CD4-positive, alpha-beta T cell (primary cell): Measurements from ENCODE around the gene CCDC74B. TPM values are rescaled to one million over a fixed set of nuclear protein-coding genes. Genes with fewer than 3 reads are reported as not detected.
A peak's percentile ranks its signal among the peaks of the same experiment; 100 is the strongest.
"Not testable (repeated sequence)": the region's sequence is repeated elsewhere in the genome, so short reads cannot be mapped to it uniquely, and the experiment has no call there.

Source experiments
- ATAC-seq: fragments of 200-7000 bp; cut with Tn5 transposase; one replicate; pipeline ENCODE4 v1.10.0; 2022; ENCODE audit warnings: mild to moderate bottlenecking; ENCODE audit not compliant: poor library complexity
- CTCF ChIA-PET: fragments of 350-600 bp; sonication (Branson Sonifier 250); formaldehyde crosslinking; loops from one replicate; lab custom pipeline; 2021; ENCODE audit warnings: antibody characterized with exemption, inconsistent platforms; lab: Charles Lee
- POLR2A ChIA-PET: fragments of 350-600 bp; sonication (Branson Sonifier 250); formaldehyde crosslinking; loops from one replicate; lab custom pipeline; 2021; ENCODE audit warnings: antibody characterized with exemption, inconsistent platforms; lab: Charles Lee
- DNase-seq, 14 experiments: peaks; one replicate each; pipeline ENCODE4 v3.0.0-alpha.2; 2013 to 2020; ENCODE audit warnings: mixed read lengths in 2 of 14
- H3K27ac ChIP-seq, 2 donors: one replicate each; pipeline versions ENCODE4 v1.5.1 to v1.7.0; 2013; ENCODE audit warnings: low read length in 2 of 2, low read depth in 1 of 2, mild to moderate bottlenecking in 1 of 2
- H3K27me3 ChIP-seq, 2 experiments: 1 replicate in 1 of 2; 2 replicates in 1 of 2; pipeline versions ENCODE4 v1.6.1 to v1.7.0; 2013; ENCODE audit warnings: low read length in 2 of 2, control low read depth in 1 of 2, mild to moderate bottlenecking in 1 of 2, moderate library complexity in 1 of 2; ENCODE audit not compliant: insufficient read depth in 2 of 2, control insufficient read depth in 1 of 2
- H3K36me3 ChIP-seq: one replicate; pipeline ENCODE4 v1.6.1; 2013; ENCODE audit warnings: low read length, control low read depth; ENCODE audit not compliant: insufficient read depth
- H3K4me1 ChIP-seq: one replicate; pipeline ENCODE4 v1.6.1; 2013; ENCODE audit warnings: low read length, control low read depth; ENCODE audit not compliant: insufficient read depth
- H3K4me3 ChIP-seq: one replicate; pipeline ENCODE4 v1.5.1; 2013; ENCODE audit warnings: mild to moderate bottlenecking, low read length, moderate library complexity
- H3K9me3 ChIP-seq, 2 experiments: 1 replicate in 1 of 2; 2 replicates in 1 of 2; pipeline versions ENCODE4 v1.6.1 to v1.7.0; 2013; ENCODE audit warnings: low read length in 2 of 2, mild to moderate bottlenecking in 2 of 2, control low read depth in 1 of 2, moderate library complexity in 1 of 2; ENCODE audit not compliant: control insufficient read depth in 1 of 2, insufficient read depth in 1 of 2
- H3K27ac Mint-ChIP-seq: one replicate; pipeline ENCODE4 v1.8.0; 2020; ENCODE audit warnings: mixed read lengths
- H3K27me3 Mint-ChIP-seq: one replicate; pipeline ENCODE4 v1.8.0; 2021; ENCODE audit warnings: mixed read lengths
- H3K36me3 Mint-ChIP-seq: one replicate; pipeline ENCODE4 v1.8.0; 2021; ENCODE audit warnings: low read depth, mixed read lengths
- H3K4me1 Mint-ChIP-seq: one replicate; pipeline ENCODE4 v1.8.0; 2021; ENCODE audit warnings: low read depth, mixed read lengths
- H3K4me3 Mint-ChIP-seq: one replicate; pipeline ENCODE4 v1.8.0; 2020; ENCODE audit warnings: mild to moderate bottlenecking, mixed read lengths
- H3K9me3 Mint-ChIP-seq: one replicate; pipeline ENCODE4 v1.8.0; 2020; ENCODE audit warnings: mixed read lengths
- CTCF ChIP-seq: fragments of 200-600 bp; IDR thresholded peaks from one replicate; pipeline ENCODE4 v1.8.0; 2022; ENCODE audit warnings: antibody characterized with exemption, mild to moderate bottlenecking
- intact Hi-C, 2 experiments: fragments of 100-400 bp; cut with DNase I in 1 of 2; cut with micrococcal nuclease in 1 of 2; formaldehyde crosslinking; loops; one replicate each; pipeline versions ENCODE4 v1.15.1 to v1.9.0; 2023 to 2025; cut with DNase I, micrococcal nuclease
- total RNA-seq, 174 experiments: library from RNA in 2 of 174; stranded (reverse) in 2 of 174; gene quantifications; one replicate each; pipeline ENCODE4 v1.2.3 and lab custom pipeline; 2021 to 2026

CCDC74B gene
- total RNA-seq, 2 experiments from 2014 or later, result 0.38 to 0.56 TPM

GRCh38 chr2:130135692-130136541 lies 9.0 kb downstream of the CCDC74B start:
- POLR2A ChIA-PET, result no interaction called here
- CTCF ChIA-PET, result no interaction called here
- DNase-seq (peak in 1 of 14 experiments; percentile 1), ATAC-seq (no peak)
- intact Hi-C loops, result no loop called here
- no peaks in the 10 kb centered on the region for H3K27me3 Mint-ChIP-seq
- TF ChIP-seq CTCF, result no peak
- Histone ChIP-seq H3K27me3 (no peaks in the 10 kb centered on the region), H3K4me1 (no peaks in the 10 kb centered on the region), H3K9me3 (no peaks in the 10 kb centered on the region), H3K4me3 (no peak overlapping the region), H3K36me3 (no peaks in the 10 kb centered on the region), H3K27ac (no peak overlapping the region)
- H3K27ac Mint-ChIP-seq, result no peak overlapping the region
- no peaks in the 10 kb centered on the region for H3K36me3 Mint-ChIP-seq
- H3K4me3 Mint-ChIP-seq, result no peak overlapping the region
- no peaks in the 10 kb centered on the region for H3K9me3 Mint-ChIP-seq
- H3K4me1 Mint-ChIP-seq, result no peaks in the 10 kb centered on the region

GRCh38 chr2:130129120-130129829 lies 15.6 kb downstream of the CCDC74B start, which contains the start of gene POTEF:
Gene POTEF (minus strand): TSS chr2:130129222. CDS start chr2:130120515, 8,707 bp downstream.
- POLR2A ChIA-PET, DNase-seq, H3K9me3 ChIP-seq, H3K27ac Mint-ChIP-seq, H3K36me3 ChIP-seq, H3K4me3 Mint-ChIP-seq, H3K4me1 Mint-ChIP-seq, H3K36me3 Mint-ChIP-seq, H3K9me3 Mint-ChIP-seq, H3K4me3 ChIP-seq, H3K27me3 ChIP-seq, intact Hi-C loops, H3K27me3 Mint-ChIP-seq, H3K4me1 ChIP-seq, CTCF ChIA-PET, H3K27ac ChIP-seq, ATAC-seq: not testable (repeated sequence)

GRCh38 chr2:130128464-130128863 lies 16.4 kb downstream of the CCDC74B start:
- H3K9me3 ChIP-seq, H3K36me3 ChIP-seq, H3K27ac ChIP-seq, H3K9me3 Mint-ChIP-seq, H3K27me3 ChIP-seq, CTCF ChIA-PET, H3K36me3 Mint-ChIP-seq, intact Hi-C loops, H3K4me1 ChIP-seq, ATAC-seq, H3K4me3 ChIP-seq, H3K4me3 Mint-ChIP-seq, DNase-seq, H3K27me3 Mint-ChIP-seq, POLR2A ChIA-PET, H3K4me1 Mint-ChIP-seq, H3K27ac Mint-ChIP-seq: not testable (repeated sequence)

- ATAC-seq, H3K4me1 Mint-ChIP-seq: not testable (repeated sequence)
Measured at GRCh38 chr2:130127726-130128125, 17.2 kb downstream of the CCDC74B start.

GRCh38 chr2:130120924-130121323 lies 24.0 kb downstream of the CCDC74B start:
- H3K4me3 ChIP-seq, H3K4me3 Mint-ChIP-seq, H3K27me3 Mint-ChIP-seq, CTCF ChIA-PET, intact Hi-C loops, DNase-seq, H3K27ac ChIP-seq, H3K4me1 ChIP-seq, H3K36me3 Mint-ChIP-seq, H3K36me3 ChIP-seq, ATAC-seq, H3K4me1 Mint-ChIP-seq, H3K27me3 ChIP-seq, H3K9me3 Mint-ChIP-seq, H3K27ac Mint-ChIP-seq, POLR2A ChIA-PET, H3K9me3 ChIP-seq: not testable (repeated sequence)

More at GRCh38 chr2:130127726-130128125, 17.2 kb downstream of the CCDC74B start:
- H3K4me3 Mint-ChIP-seq, intact Hi-C loops, H3K27me3 Mint-ChIP-seq, H3K27me3 ChIP-seq, H3K27ac ChIP-seq, CTCF ChIA-PET, H3K9me3 Mint-ChIP-seq, H3K36me3 Mint-ChIP-seq, DNase-seq, H3K4me1 ChIP-seq, POLR2A ChIA-PET, H3K27ac Mint-ChIP-seq, H3K9me3 ChIP-seq, H3K4me3 ChIP-seq, H3K36me3 ChIP-seq: not testable (repeated sequence)

GRCh38 chr2:130102597-130103363 lies 42.1 kb downstream of the CCDC74B start:
- H3K36me3 Mint-ChIP-seq, H3K9me3 Mint-ChIP-seq, H3K36me3 ChIP-seq, intact Hi-C loops, H3K27me3 Mint-ChIP-seq, H3K27ac ChIP-seq, H3K27me3 ChIP-seq, CTCF ChIA-PET, H3K4me1 ChIP-seq, H3K4me1 Mint-ChIP-seq, H3K4me3 Mint-ChIP-seq, H3K9me3 ChIP-seq, H3K4me3 ChIP-seq, DNase-seq, POLR2A ChIA-PET, H3K27ac Mint-ChIP-seq, ATAC-seq: not testable (repeated sequence)
